ENCODE results near the gene TSC22D1.

The TSC22D1 gene

DNA sequence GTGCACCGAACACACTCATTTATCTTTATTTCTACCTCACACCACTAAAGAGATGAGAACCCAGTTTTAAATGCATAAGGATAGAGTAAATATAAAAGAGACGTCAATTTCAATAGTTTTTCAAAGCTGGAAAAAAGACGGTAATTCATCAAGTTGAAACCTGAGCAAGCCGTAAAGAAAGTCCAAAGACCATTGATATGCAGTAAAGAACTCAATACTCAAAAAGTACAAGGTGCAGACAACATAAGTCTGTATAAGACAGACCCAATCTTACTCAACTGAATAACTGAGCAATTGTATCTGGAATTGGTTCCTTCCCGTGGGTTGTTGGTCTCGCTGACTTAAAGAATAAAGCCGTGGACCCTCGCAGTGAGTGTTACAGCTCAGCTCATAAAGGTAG, 120.4 kb downstream of the TSC22D1 start:
- H3K9me3 ChIP-seq (ENCODE audit: severe bottlenecking): no peaks in the 10 kb centered on the region
- H3K36me3 ChIP-seq (ENCODE audit: low read depth): no peaks in the 10 kb centered on the region
- TF ChIP-seq, protein P1, sequence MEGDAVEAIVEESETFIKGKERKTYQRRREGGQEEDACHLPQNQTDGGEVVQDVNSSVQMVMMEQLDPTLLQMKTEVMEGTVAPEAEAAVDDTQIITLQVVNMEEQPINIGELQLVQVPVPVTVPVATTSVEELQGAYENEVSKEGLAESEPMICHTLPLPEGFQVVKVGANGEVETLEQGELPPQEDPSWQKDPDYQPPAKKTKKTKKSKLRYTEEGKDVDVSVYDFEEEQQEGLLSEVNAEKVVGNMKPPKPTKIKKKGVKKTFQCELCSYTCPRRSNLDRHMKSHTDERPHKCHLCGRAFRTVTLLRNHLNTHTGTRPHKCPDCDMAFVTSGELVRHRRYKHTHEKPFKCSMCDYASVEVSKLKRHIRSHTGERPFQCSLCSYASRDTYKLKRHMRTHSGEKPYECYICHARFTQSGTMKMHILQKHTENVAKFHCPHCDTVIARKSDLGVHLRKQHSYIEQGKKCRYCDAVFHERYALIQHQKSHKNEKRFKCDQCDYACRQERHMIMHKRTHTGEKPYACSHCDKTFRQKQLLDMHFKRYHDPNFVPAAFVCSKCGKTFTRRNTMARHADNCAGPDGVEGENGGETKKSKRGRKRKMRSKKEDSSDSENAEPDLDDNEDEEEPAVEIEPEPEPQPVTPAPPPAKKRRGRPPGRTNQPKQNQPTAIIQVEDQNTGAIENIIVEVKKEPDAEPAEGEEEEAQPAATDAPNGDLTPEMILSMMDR (IDR thresholded peaks at IDR 0.05; ENCODE audit: poor library complexity, severe bottlenecking): no peak
- H3K27ac ChIP-seq (ENCODE audit: poor library complexity, severe bottlenecking): no peak overlapping the region
- DNase-seq (ENCODE audit: low spot score) (no peak), ATAC-seq (ENCODE audit: low read depth) (no peak)
- H3K4me3 ChIP-seq (ENCODE audit: severe bottlenecking): no peak overlapping the region
- no peaks in the 10 kb centered on the region for H3K4me1 ChIP-seq (ENCODE audit: insufficient read depth, poor library complexity, severe bottlenecking)
- H3K27me3 ChIP-seq (ENCODE audit: insufficient read depth, poor library complexity, severe bottlenecking): no peaks in the 10 kb centered on the region

DNA sequence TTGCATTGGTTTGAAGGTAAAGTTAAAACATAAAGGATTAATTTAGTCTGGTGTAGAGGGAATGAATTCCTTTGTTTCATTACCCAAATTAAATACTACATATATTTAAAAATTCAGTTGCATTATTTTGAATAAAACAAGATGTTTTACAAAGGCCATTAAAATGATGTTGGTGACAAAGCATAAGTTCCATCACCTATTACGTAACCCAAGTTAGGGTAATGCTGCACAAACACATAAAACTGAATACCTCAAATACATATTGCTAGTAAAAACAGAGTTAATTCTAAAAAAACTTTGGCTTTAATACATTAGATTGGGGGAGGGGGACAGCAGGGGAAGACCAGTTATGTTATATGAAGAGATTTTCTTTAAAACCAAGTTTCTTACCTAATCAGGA, 122.2 kb downstream of the TSC22D1 start:
- ATAC-seq (ENCODE audit: low read depth): no peak
- H3K27ac ChIP-seq (ENCODE audit: poor library complexity, severe bottlenecking): no peak overlapping the region
- TF ChIP-seq, protein P1 (IDR thresholded peaks at IDR 0.05; ENCODE audit: poor library complexity, severe bottlenecking): no peak
- no peak for DNase-seq (ENCODE audit: low spot score)
- no peaks in the 10 kb centered on the region for H3K9me3 ChIP-seq (ENCODE audit: severe bottlenecking)
- no peaks in the 10 kb centered on the region for H3K27me3 ChIP-seq (ENCODE audit: insufficient read depth, poor library complexity, severe bottlenecking)
- H3K4me1 ChIP-seq (ENCODE audit: insufficient read depth, poor library complexity, severe bottlenecking): no peaks in the 10 kb centered on the region
- no peak overlapping the region for H3K4me3 ChIP-seq (ENCODE audit: severe bottlenecking)
- no peaks in the 10 kb centered on the region for H3K36me3 ChIP-seq (ENCODE audit: low read depth)

DNA sequence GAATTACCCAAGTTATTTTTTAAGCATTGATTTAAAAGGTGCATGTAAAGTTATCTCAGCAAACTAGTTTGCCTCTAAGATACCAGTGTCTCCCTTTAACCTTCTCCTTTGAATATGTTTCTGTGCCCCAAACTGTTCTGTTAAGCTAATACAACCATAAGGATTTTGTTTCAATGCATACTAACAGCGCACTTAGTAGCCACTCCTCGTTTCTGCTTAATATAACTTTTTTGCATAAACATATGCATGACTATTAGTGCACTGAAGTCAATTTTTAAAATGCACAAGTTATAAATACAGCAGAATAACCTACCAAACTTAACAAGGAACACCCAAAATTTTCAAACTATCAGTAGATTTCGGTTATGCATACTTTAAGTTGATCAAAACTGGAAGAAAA, 123.1 kb downstream of the TSC22D1 start:
- no peak overlapping the region for H3K4me3 ChIP-seq (ENCODE audit: severe bottlenecking)
- ATAC-seq (ENCODE audit: low read depth) (no peak), DNase-seq (ENCODE audit: low spot score) (no peak)
- H3K36me3 ChIP-seq (ENCODE audit: low read depth): no peaks in the 10 kb centered on the region
- H3K27ac ChIP-seq (ENCODE audit: poor library complexity, severe bottlenecking): no peak overlapping the region
- TF ChIP-seq, protein P1 (IDR thresholded peaks at IDR 0.05; ENCODE audit: poor library complexity, severe bottlenecking): no peak
- H3K27me3 ChIP-seq (ENCODE audit: insufficient read depth, poor library complexity, severe bottlenecking): no peaks in the 10 kb centered on the region
- no peaks in the 10 kb centered on the region for H3K9me3 ChIP-seq (ENCODE audit: severe bottlenecking)
- H3K4me1 ChIP-seq (ENCODE audit: insufficient read depth, poor library complexity, severe bottlenecking): no peaks in the 10 kb centered on the region

DNA sequence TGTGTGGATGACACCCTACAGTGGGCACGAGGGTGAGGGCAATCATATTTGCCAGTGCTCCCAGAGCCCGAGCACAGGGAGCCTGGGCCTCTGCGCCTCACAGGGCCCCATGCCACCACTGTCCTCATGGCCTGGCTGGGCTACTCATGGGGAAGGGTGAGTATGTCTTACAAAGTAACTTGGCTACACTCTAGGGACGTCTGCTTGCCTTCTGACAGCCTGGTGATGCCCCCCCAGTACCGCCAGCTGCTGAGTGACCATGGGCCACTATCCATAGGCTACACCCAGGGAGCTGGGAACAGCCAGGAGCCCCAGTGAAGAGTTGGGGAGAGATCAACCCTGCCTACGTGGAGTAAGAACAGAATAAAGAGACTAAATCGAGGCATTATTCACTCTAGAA, 123.7 kb downstream of the TSC22D1 start:
- TF ChIP-seq, protein P1 (IDR thresholded peaks at IDR 0.05; ENCODE audit: poor library complexity, severe bottlenecking): no peak
- Histone ChIP-seq H3K27ac (ENCODE audit: poor library complexity, severe bottlenecking) (no peak overlapping the region), H3K4me3 (ENCODE audit: severe bottlenecking) (no peak overlapping the region), H3K9me3 (ENCODE audit: severe bottlenecking) (no peaks in the 10 kb centered on the region), H3K27me3 (ENCODE audit: insufficient read depth, poor library complexity, severe bottlenecking) (no peaks in the 10 kb centered on the region), H3K4me1 (ENCODE audit: insufficient read depth, poor library complexity, severe bottlenecking) (no peaks in the 10 kb centered on the region), H3K36me3 (ENCODE audit: low read depth) (no peaks in the 10 kb centered on the region)
- no peak for DNase-seq (ENCODE audit: low spot score)
- ATAC-seq (ENCODE audit: low read depth): no peak

DNA sequence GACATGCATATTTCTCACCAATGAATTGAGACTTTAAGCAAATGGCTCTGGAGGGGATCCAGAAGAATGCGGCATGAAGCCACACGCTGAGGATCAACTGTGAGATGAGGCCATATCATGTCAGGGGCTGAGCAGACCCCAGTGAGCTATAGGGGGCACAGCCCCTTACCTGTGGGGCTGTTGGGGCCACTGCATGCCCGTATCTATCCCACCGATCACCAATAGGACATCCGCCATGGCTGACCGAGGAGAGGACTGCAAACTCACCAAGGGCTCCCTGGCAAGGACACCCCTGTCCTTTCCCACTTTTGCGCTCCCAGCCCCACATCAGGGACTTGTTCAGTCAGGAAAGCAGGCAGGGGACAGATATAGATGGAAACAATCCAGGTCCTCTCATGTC, 124.5 kb downstream of the TSC22D1 start:
- Histone ChIP-seq H3K27me3 (ENCODE audit: insufficient read depth, poor library complexity, severe bottlenecking) (no peaks in the 10 kb centered on the region), H3K4me1 (ENCODE audit: insufficient read depth, poor library complexity, severe bottlenecking) (no peaks in the 10 kb centered on the region), H3K27ac (ENCODE audit: poor library complexity, severe bottlenecking) (no peak overlapping the region), H3K9me3 (ENCODE audit: severe bottlenecking) (no peaks in the 10 kb centered on the region), H3K36me3 (ENCODE audit: low read depth) (no peaks in the 10 kb centered on the region), H3K4me3 (ENCODE audit: severe bottlenecking) (no peak overlapping the region)
- no peak for DNase-seq (ENCODE audit: low spot score)
- TF ChIP-seq, protein P1 (IDR thresholded peaks at IDR 0.05; ENCODE audit: poor library complexity, severe bottlenecking): no peak
- ATAC-seq (ENCODE audit: low read depth): no peak
